ENCODE measurements around the gene COL13A1. TPM values are rescaled to one million over a fixed set of nuclear protein-coding genes. Genes with fewer than 3 reads are reported as not detected.

Gene COL13A1
- total and polyA plus RNA-seq, 2 donors from 2014 or later, result 4.0 to 5.2 TPM

- intact Hi-C loops (cut with DNase I), result no loop called here
- Histone ChIP-seq H3K27ac (ENCODE audit: low read depth in 2 of 2, low read length in 2 of 2) (no peak overlapping the region), H3K9me3 (ENCODE audit: control insufficient read depth in 2 of 3, insufficient read depth in 1 of 3, low read length in 3 of 3) (no peaks in the 10 kb centered on the region), H3K9ac (ENCODE audit: low read length in 3 of 3) (no peak overlapping the region), H3K4me3 (ENCODE audit: low read length in 3 of 3) (no peak overlapping the region), H3K36me3 (ENCODE audit: control insufficient read depth in 2 of 3, insufficient read depth in 3 of 3, low read length in 3 of 3) (no peaks in the 10 kb centered on the region), H3K4me1 (ENCODE audit: control insufficient read depth in 2 of 3, insufficient read depth in 2 of 3, low read depth in 1 of 3, low read length in 3 of 3) (no peaks in the 10 kb centered on the region), H3K27me3 (ENCODE audit: control insufficient read depth, insufficient read depth, low read length) (no peaks in the 10 kb centered on the region)
- DNase-seq, result no peak
- TF ChIP-seq, protein P1, sequence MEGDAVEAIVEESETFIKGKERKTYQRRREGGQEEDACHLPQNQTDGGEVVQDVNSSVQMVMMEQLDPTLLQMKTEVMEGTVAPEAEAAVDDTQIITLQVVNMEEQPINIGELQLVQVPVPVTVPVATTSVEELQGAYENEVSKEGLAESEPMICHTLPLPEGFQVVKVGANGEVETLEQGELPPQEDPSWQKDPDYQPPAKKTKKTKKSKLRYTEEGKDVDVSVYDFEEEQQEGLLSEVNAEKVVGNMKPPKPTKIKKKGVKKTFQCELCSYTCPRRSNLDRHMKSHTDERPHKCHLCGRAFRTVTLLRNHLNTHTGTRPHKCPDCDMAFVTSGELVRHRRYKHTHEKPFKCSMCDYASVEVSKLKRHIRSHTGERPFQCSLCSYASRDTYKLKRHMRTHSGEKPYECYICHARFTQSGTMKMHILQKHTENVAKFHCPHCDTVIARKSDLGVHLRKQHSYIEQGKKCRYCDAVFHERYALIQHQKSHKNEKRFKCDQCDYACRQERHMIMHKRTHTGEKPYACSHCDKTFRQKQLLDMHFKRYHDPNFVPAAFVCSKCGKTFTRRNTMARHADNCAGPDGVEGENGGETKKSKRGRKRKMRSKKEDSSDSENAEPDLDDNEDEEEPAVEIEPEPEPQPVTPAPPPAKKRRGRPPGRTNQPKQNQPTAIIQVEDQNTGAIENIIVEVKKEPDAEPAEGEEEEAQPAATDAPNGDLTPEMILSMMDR (IDR thresholded peaks at IDR 0.05; ENCODE audit: borderline replicate concordance, extremely low read depth, insufficient read depth), result no peak
- FAIRE-seq, result no peak
Observed at GRCh38 chr10:69952069-69952800, 150.5 kb downstream of the COL13A1 start.

GRCh38 chr10:69952821-69953221, 151.1 kb downstream of the COL13A1 start:
- no peaks in the 10 kb centered on the region for H3K4me1 ChIP-seq (ENCODE audit: control insufficient read depth in 2 of 3, insufficient read depth in 2 of 3, low read depth in 1 of 3, low read length in 3 of 3)
- no peaks in the 10 kb centered on the region for H3K27me3 ChIP-seq (ENCODE audit: control insufficient read depth, insufficient read depth, low read length)
- H3K4me3 ChIP-seq (ENCODE audit: low read length in 3 of 3), result no peak overlapping the region
- H3K27ac ChIP-seq (ENCODE audit: low read depth in 2 of 2, low read length in 2 of 2), result no peak overlapping the region
- H3K9ac ChIP-seq (ENCODE audit: low read length in 3 of 3), result no peak overlapping the region
- FAIRE-seq, result no peak
- TF ChIP-seq, protein P1 (IDR thresholded peaks at IDR 0.05; ENCODE audit: borderline replicate concordance, extremely low read depth, insufficient read depth), result no peak
- no peaks in the 10 kb centered on the region for H3K36me3 ChIP-seq (ENCODE audit: control insufficient read depth in 2 of 3, insufficient read depth in 3 of 3, low read length in 3 of 3)
- DNase-seq, result peak in 2 of 5 donors; percentile 43 to 48
- intact Hi-C loops (cut with DNase I), result no loop called here
- no peaks in the 10 kb centered on the region for H3K9me3 ChIP-seq (ENCODE audit: control insufficient read depth in 2 of 3, insufficient read depth in 1 of 3, low read length in 3 of 3)

DNA sequence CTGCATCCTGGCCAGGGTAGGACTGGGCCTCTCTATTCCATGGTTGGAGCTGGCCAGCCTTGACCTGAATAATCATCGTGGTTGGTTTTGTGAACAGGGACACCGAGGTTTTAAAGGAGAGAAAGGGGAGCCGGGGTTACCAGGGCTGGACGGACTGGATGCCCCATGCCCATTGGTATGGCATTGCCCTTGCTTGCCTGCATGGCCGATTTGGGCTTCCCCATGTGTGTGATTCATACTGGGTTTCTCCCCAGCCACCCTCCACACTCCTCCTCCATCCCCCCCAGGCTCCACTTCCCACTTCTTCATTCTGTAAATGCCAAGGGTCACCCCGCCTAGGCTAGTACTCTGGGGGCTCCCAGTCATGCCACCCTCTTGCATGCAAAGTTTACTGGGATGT, 152.1 kb downstream of the COL13A1 start:
- TF ChIP-seq, protein P1 (IDR thresholded peaks at IDR 0.05; ENCODE audit: borderline replicate concordance, extremely low read depth, insufficient read depth), result no peak
- DNase-seq, result no peak

More for the DNA sequence above, 152.1 kb downstream of the COL13A1 start:
- Histone ChIP-seq H3K4me3 (ENCODE audit: low read length in 3 of 3) (no peak overlapping the region), H3K9me3 (ENCODE audit: control insufficient read depth in 2 of 3, insufficient read depth in 1 of 3, low read length in 3 of 3) (no peaks in the 10 kb centered on the region), H3K27me3 (ENCODE audit: control insufficient read depth, insufficient read depth, low read length) (no peaks in the 10 kb centered on the region), H3K27ac (ENCODE audit: low read depth in 2 of 2, low read length in 2 of 2) (no peak overlapping the region), H3K36me3 (ENCODE audit: control insufficient read depth in 2 of 3, insufficient read depth in 3 of 3, low read length in 3 of 3) (no peaks in the 10 kb centered on the region), H3K9ac (ENCODE audit: low read length in 3 of 3) (no peak overlapping the region), H3K4me1 (ENCODE audit: control insufficient read depth in 2 of 3, insufficient read depth in 2 of 3, low read depth in 1 of 3, low read length in 3 of 3) (no peaks in the 10 kb centered on the region)
- intact Hi-C loops (cut with DNase I), result no loop called here
- FAIRE-seq, result no peak

All from kidney (tissue), 14 donors.